ENCODE data around the gene SLFN12L. TPM values are rescaled to one million over a fixed set of nuclear protein-coding genes. Genes with fewer than 3 reads are reported as not detected.
A peak's percentile ranks its signal among the peaks of the same experiment; 100 is the strongest.

SLFN12L gene
- total and polyA plus RNA-seq, 9 of the 15 experiments (the other 6 are each of a cell fraction or from before 2014, with no cell fraction given), result 0.04 to 0.31 (median 0.08) TPM; not detected in 3

DNA sequence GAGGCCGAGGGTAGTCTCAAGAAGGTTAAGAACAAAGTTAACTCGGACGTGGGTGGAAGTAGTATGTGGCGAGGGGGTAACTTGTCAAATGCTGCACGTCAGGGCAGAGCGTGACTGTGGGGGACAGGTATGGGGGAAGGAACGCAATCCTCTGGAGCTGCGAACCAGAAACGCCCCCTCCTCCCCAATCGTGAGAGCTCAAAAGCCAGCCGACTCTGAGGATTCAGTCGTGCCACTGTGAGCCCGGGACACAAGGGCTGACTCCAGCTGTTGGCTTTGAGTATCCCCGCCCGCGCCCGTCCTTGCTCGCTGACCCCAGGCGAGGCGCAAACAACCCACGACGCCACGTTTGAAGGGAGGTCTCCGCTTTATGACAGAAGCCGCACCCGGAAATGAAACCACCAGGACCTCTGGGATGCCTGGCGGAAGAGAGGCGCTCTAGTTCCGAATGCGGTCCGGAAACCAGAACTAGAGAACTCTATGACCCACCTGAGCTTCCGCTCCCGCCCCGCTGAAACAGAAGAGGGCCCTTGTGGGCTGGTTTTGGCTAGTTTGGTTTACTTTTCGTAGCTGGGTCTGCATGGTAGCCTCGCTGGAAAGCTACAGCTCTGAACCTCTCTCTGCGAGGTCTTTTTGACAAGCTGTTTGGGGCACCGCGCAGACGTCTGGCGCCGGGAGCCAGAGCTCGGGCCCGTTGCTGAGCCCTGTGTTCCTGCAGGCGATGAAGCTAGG is 40.9 kb upstream of the SLFN12L start, which contains the start of gene PEX12 (continued):
- TF ChIP-seq EHMT2 (IDR thresholded peaks at IDR 0.05), result no peak
- TF ChIP-seq NFE2 (IDR thresholded peaks at IDR 0.05; ENCODE audit: low read depth), result no peak
- no peak for TF ChIP-seq FOXJ2 (tag; IDR thresholded peaks at IDR 0.05)
- TF ChIP-seq POLR2B (IDR thresholded peaks at IDR 0.05; ENCODE audit: low read depth, partially characterized antibody), result peak; percentile 91
- TF ChIP-seq ZNF449 (CRISPR knock-in tag; IDR thresholded peaks at IDR 0.05), result no peak
- TF ChIP-seq KDM5B (IDR thresholded peaks at IDR 0.05; ENCODE audit: insufficient replicate concordance, low read depth, low read length), result peak; percentile 87
- TF ChIP-seq MTA2 (IDR thresholded peaks at IDR 0.05; ENCODE audit: low read depth), result peak; percentile 31
- TF ChIP-seq, protein P1, sequence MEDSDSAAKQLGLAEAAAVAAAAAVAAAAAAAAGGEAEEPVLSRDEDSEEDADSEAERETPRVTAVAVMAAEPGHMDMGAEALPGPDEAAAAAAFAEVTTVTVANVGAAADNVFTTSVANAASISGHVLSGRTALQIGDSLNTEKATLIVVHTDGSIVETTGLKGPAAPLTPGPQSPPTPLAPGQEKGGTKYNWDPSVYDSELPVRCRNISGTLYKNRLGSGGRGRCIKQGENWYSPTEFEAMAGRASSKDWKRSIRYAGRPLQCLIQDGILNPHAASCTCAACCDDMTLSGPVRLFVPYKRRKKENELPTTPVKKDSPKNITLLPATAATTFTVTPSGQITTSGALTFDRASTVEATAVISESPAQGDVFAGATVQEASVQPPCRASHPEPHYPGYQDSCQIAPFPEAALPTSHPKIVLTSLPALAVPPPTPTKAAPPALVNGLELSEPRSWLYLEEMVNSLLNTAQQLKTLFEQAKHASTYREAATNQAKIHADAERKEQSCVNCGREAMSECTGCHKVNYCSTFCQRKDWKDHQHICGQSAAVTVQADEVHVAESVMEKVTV (CRISPR knock-in tag; IDR thresholded peaks at IDR 0.05), result no peak
- TF ChIP-seq TAF9B (IDR thresholded peaks at IDR 0.05; ENCODE audit: partially characterized antibody), result peak; percentile 88
- TF ChIP-seq PKNOX1 (IDR thresholded peaks at IDR 0.05), result peak; percentile 48; the same call in 1 of the 2 replicates
- TF ChIP-seq, protein P2, sequence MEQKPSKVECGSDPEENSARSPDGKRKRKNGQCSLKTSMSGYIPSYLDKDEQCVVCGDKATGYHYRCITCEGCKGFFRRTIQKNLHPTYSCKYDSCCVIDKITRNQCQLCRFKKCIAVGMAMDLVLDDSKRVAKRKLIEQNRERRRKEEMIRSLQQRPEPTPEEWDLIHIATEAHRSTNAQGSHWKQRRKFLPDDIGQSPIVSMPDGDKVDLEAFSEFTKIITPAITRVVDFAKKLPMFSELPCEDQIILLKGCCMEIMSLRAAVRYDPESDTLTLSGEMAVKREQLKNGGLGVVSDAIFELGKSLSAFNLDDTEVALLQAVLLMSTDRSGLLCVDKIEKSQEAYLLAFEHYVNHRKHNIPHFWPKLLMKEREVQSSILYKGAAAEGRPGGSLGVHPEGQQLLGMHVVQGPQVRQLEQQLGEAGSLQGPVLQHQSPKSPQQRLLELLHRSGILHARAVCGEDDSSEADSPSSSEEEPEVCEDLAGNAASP (IDR thresholded peaks at IDR 0.05), result no peak
- peak; percentile 86 to 95 for TF ChIP-seq MNT (conservative IDR thresholded peaks at IDR 0.05)
- TF ChIP-seq, protein P3, sequence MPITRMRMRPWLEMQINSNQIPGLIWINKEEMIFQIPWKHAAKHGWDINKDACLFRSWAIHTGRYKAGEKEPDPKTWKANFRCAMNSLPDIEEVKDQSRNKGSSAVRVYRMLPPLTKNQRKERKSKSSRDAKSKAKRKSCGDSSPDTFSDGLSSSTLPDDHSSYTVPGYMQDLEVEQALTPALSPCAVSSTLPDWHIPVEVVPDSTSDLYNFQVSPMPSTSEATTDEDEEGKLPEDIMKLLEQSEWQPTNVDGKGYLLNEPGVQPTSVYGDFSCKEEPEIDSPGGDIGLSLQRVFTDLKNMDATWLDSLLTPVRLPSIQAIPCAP (CRISPR knock-in tag; IDR thresholded peaks at IDR 0.05; ENCODE audit: borderline replicate concordance), result no peak
- peak; percentile 90 for TF ChIP-seq GABPB1 (CRISPR knock-in tag; IDR thresholded peaks at IDR 0.05)
- no peak for TF ChIP-seq NR4A1 (CRISPR knock-in tag; IDR thresholded peaks at IDR 0.05)
- no peak for TF ChIP-seq NR4A1 (tag; IDR thresholded peaks at IDR 0.05)
- TF ChIP-seq, protein P4, sequence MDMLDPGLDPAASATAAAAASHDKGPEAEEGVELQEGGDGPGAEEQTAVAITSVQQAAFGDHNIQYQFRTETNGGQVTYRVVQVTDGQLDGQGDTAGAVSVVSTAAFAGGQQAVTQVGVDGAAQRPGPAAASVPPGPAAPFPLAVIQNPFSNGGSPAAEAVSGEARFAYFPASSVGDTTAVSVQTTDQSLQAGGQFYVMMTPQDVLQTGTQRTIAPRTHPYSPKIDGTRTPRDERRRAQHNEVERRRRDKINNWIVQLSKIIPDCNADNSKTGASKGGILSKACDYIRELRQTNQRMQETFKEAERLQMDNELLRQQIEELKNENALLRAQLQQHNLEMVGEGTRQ (CRISPR knock-in tag; IDR thresholded peaks at IDR 0.05), result no peak

Data from K562 (cell line).